Fibroblast of the conjunctiva (primary cell): Measurements from ENCODE around the gene RPL34.
"Not testable (repeated sequence)": the region's sequence is repeated elsewhere in the genome, so short reads cannot be mapped to it uniquely, and the experiment has no call there.

Source experiments
- DNase-seq: peaks from one replicate; pipeline ENCODE4 v3.0.0-alpha.2; 2010; ENCODE audit warnings: low read depth

The RPL34 gene

GRCh38 chr4:108620101-108620932 lies at the start of gene RPL34:
RPL34 (plus strand) TSS chr4:108620576; CDS start chr4:108621960, 1,384 bp downstream.
- peak; percentile 96 for DNase-seq

- DNase-seq, result peak; percentile 10
These were observed 49.3 kb upstream of the RPL34 start for GRCh38 chr4:108570993-108571569.

GRCh38 chr4:108574402-108574801 lies 46.0 kb upstream of the RPL34 start:
- DNase-seq, result no peak

GRCh38 chr4:108581083-108581482 lies 39.3 kb upstream of the RPL34 start:
- DNase-seq, result no peak

- DNase-seq, result no peak
These were observed 33.6 kb upstream of the RPL34 start for GRCh38 chr4:108586778-108587177.

- DNase-seq, result no peak
These were observed 31.5 kb upstream of the RPL34 start for GRCh38 chr4:108588878-108589277.

GRCh38 chr4:108589961-108590360 lies 30.4 kb upstream of the RPL34 start:
- no peak for DNase-seq

- no peak for DNase-seq
These were observed 29.6 kb upstream of the RPL34 start for GRCh38 chr4:108590776-108591175.

GRCh38 chr4:108592674-108592986 lies 27.7 kb upstream of the RPL34 start:
- DNase-seq, result no peak

GRCh38 chr4:108594296-108594695 lies 26.1 kb upstream of the RPL34 start:
- not testable (repeated sequence) for DNase-seq

- no peak for DNase-seq
These were observed 24.0 kb upstream of the RPL34 start for GRCh38 chr4:108596344-108596743.

GRCh38 chr4:108601106-108601505 lies 19.3 kb upstream of the RPL34 start:
- DNase-seq, result no peak

- no peak for DNase-seq
These were observed 18.8 kb upstream of the RPL34 start for GRCh38 chr4:108601532-108601931.

- DNase-seq, result no peak
These were observed 18.2 kb upstream of the RPL34 start for GRCh38 chr4:108602163-108602562.

GRCh38 chr4:108607079-108607815 lies 13.1 kb upstream of the RPL34 start:
- no peak for DNase-seq

GRCh38 chr4:108611365-108611764 lies 9.0 kb upstream of the RPL34 start:
- no peak for DNase-seq

- no peak for DNase-seq
These were observed 8.0 kb upstream of the RPL34 start for GRCh38 chr4:108612365-108612764.

GRCh38 chr4:108619372-108620100 lies 840 bp upstream of the RPL34 start:
- DNase-seq, result no peak

- DNase-seq, result no peak
These were observed 843 bp downstream of the RPL34 start for GRCh38 chr4:108620933-108621905.

GRCh38 chr4:108622022-108622421 lies 1.6 kb downstream of the RPL34 start:
- no peak for DNase-seq

GRCh38 chr4:108622828-108623227 lies 2.5 kb downstream of the RPL34 start:
- DNase-seq, result no peak
